Muscle layer of duodenum (tissue), 2 donors: Measurements from ENCODE around the gene TXNDC15.

ENCODE experiments used
- H3K27ac ChIP-seq: one replicate; pipeline ENCODE4 v1.7.0; 2013; ENCODE audit warnings: mild to moderate bottlenecking, low read length
- H3K27me3 ChIP-seq: one replicate; pipeline ENCODE4 v1.7.0; 2013; ENCODE audit warnings: low read depth, mild to moderate bottlenecking, control low read depth, low read length
- H3K36me3 ChIP-seq, 2 donors: one replicate each; pipeline ENCODE4 v1.7.0; 2013; ENCODE audit warnings: low read length in 2 of 2, control low read depth in 1 of 2, mild to moderate bottlenecking in 1 of 2; ENCODE audit not compliant: insufficient read depth in 2 of 2, control insufficient read depth in 1 of 2
- H3K4me1 ChIP-seq, 2 donors: one replicate each; pipeline ENCODE4 v1.7.0; 2013; ENCODE audit warnings: low read length in 2 of 2, mild to moderate bottlenecking in 2 of 2, control low read depth in 1 of 2, moderate library complexity in 1 of 2; ENCODE audit not compliant: insufficient read depth in 2 of 2, control insufficient read depth in 1 of 2
- H3K4me3 ChIP-seq, 2 donors: one replicate each; pipeline ENCODE4 v1.7.0; 2013; ENCODE audit warnings: low read length in 2 of 2, low read depth in 1 of 2, mild to moderate bottlenecking in 1 of 2
- H3K9me3 ChIP-seq, 2 donors: one replicate each; pipeline ENCODE4 v1.7.0; 2013; ENCODE audit warnings: low read length in 2 of 2, control low read depth in 1 of 2, mild to moderate bottlenecking in 1 of 2; ENCODE audit not compliant: control insufficient read depth in 1 of 2
- donor health status: healthy.

Gene TXNDC15

DNA sequence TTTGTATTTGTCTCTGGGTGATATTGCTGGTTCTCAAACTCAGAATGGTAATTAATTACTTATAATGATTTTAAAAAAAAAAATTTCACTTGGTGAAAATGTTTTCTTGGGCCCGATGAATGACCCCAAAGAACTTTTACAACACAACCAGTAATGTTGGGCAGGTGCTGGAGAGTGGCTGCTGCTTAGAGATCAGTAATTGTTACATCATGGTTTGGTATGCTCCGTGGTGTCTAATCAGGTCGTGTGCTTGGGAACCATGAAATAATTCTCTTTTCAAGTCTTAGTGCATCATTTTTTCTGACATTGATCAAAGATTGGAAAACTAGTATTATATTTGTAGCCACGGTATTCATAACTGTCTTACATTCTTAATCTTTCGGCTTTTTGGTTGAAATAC lies 60.0 kb downstream of the TXNDC15 start:
- no peak overlapping the region for H3K27ac ChIP-seq

GRCh38 chr5:134935711-134936602 lies 61.8 kb downstream of the TXNDC15 start:
- H3K27me3 ChIP-seq = no peaks in the 10 kb centered on the region
- H3K36me3 ChIP-seq = peaks cover 4 to 5% of the 10 kb centered on the region in 2 donors
- no peaks in the 10 kb centered on the region for H3K4me1 ChIP-seq
- H3K27ac ChIP-seq = no peak overlapping the region
- no peaks in the 10 kb centered on the region for H3K9me3 ChIP-seq
- no peak overlapping the region for H3K4me3 ChIP-seq

More for the DNA sequence above, 60.0 kb downstream of the TXNDC15 start:
- Histone ChIP-seq H3K27me3 (no peaks in the 10 kb centered on the region), H3K36me3 (peaks cover 4 to 5% of the 10 kb centered on the region in 2 donors), H3K9me3 (no peaks in the 10 kb centered on the region), H3K4me1 (no peaks in the 10 kb centered on the region), H3K4me3 (no peak overlapping the region)

GRCh38 chr5:134937526-134937925 lies 63.4 kb downstream of the TXNDC15 start:
- H3K36me3 ChIP-seq = peaks cover 4 to 5% of the 10 kb centered on the region in 2 donors
- no peaks in the 10 kb centered on the region for H3K4me1 ChIP-seq
- H3K9me3 ChIP-seq = no peaks in the 10 kb centered on the region
- no peaks in the 10 kb centered on the region for H3K27me3 ChIP-seq
- no peak overlapping the region for H3K4me3 ChIP-seq
- no peak overlapping the region for H3K27ac ChIP-seq

GRCh38 chr5:134938030-134938429 lies 63.9 kb downstream of the TXNDC15 start:
- Histone ChIP-seq H3K27ac (no peak overlapping the region), H3K27me3 (no peaks in the 10 kb centered on the region), H3K36me3 (peaks cover 4 to 5% of the 10 kb centered on the region in 2 donors), H3K9me3 (no peaks in the 10 kb centered on the region), H3K4me1 (no peaks in the 10 kb centered on the region), H3K4me3 (no peak overlapping the region)

DNA sequence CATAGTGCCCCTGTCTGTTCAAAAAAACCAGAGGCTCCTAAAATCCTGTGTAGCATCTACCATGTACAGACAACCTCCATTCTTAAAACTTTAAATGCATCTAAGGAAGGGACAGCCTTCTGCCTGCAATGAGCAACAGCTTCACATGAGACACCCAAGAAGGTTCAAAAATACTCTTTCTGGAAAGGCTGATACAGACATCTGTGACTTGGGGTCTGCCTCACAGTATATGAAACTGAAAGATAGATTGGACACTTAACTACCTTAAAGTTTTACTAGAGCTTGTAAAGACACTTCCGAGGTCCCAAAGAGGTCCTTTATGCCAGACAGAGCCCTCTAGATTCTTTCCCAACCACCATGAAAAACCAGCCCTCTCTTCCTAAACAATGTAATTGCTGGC lies 65.3 kb downstream of the TXNDC15 start:
- no peak overlapping the region for H3K27ac ChIP-seq
- H3K9me3 ChIP-seq = no peaks in the 10 kb centered on the region
- no peak overlapping the region for H3K4me3 ChIP-seq
- H3K4me1 ChIP-seq = no peaks in the 10 kb centered on the region
- peaks cover 0 to 5% of the 10 kb centered on the region in 2 donors for H3K36me3 ChIP-seq
- H3K27me3 ChIP-seq = no peaks in the 10 kb centered on the region

GRCh38 chr5:134943547-134943946 lies 69.4 kb downstream of the TXNDC15 start:
- Histone ChIP-seq H3K4me3 (no peak overlapping the region), H3K4me1 (no peaks in the 10 kb centered on the region), H3K36me3 (peaks cover 0 to 5% of the 10 kb centered on the region in 2 donors), H3K27me3 (no peaks in the 10 kb centered on the region), H3K9me3 (no peaks in the 10 kb centered on the region), H3K27ac (no peak overlapping the region)

DNA sequence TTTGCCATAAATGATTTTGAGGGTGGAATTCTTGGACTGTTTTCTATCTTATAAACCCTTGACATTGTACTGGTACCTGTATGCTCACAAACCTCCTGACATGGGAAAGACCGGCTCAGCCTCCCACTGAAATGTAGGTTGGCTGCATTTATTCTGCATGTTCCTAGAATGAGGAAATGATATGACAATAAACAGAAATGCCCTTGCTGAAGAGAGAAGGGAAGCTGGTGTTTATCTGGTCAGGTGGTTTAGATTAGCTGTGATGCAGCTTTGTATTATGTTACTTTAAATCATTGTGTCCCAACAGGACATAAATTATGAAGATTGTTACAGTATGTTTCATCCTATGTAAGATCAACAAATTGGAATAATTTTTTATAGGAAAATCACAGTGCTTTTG lies 70.5 kb downstream of the TXNDC15 start:
- H3K27ac ChIP-seq = no peak overlapping the region
- no peak overlapping the region for H3K4me3 ChIP-seq
- H3K9me3 ChIP-seq = no peaks in the 10 kb centered on the region
- H3K36me3 ChIP-seq = peaks cover 0 to 5% of the 10 kb centered on the region in 2 donors
- H3K27me3 ChIP-seq = no peaks in the 10 kb centered on the region
- no peaks in the 10 kb centered on the region for H3K4me1 ChIP-seq

DNA sequence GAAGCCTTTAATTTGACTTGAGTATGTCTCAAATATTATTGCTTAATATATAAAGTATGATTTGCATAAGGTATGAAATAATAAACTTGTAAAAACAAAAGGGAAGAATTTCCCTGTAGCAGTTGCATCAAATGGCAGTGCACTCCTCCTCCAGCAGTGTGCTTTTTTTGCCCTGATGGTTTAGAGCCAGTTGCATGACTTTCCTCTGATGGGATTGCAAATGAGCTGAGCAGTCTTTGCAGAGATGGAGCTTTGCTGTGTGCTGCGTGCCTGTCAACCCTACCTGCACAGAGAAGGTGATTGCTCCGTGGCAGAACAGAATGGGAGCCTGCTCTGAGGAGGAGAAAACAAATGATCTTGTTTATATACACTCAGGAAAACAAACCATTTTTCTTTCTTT lies 70.9 kb downstream of the TXNDC15 start:
- H3K9me3 ChIP-seq = no peaks in the 10 kb centered on the region
- no peak overlapping the region for H3K27ac ChIP-seq
- no peaks in the 10 kb centered on the region for H3K27me3 ChIP-seq

GRCh38 chr5:134948911-134949310 lies 74.7 kb downstream of the TXNDC15 start:
- no peak overlapping the region for H3K4me3 ChIP-seq
- H3K36me3 ChIP-seq = no peaks in the 10 kb centered on the region
- no peaks in the 10 kb centered on the region for H3K9me3 ChIP-seq
- no peaks in the 10 kb centered on the region for H3K27me3 ChIP-seq
- no peak overlapping the region for H3K27ac ChIP-seq
- no peaks in the 10 kb centered on the region for H3K4me1 ChIP-seq

More for the DNA sequence above, 70.9 kb downstream of the TXNDC15 start:
- Histone ChIP-seq H3K36me3 (peaks cover 0 to 5% of the 10 kb centered on the region in 2 donors), H3K4me1 (no peaks in the 10 kb centered on the region), H3K4me3 (no peak overlapping the region)

DNA sequence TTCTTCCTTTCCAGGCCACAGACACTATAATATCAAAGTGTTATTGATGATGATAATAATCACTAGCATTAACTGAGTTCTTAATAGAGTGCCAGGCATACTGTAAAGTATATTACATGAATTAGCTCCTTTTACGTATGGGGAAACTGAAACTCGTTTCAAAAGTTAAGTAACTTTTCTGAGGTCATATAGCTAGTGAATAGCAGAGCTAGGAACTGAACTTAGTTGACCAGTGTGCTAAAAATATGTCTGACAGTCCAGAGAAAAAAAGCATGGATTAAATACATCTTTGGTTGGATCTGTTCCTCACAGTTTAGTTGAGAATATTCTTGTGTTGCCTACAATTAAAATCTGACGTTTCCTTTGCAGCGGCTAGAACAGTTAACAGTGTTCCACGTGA lies 75.1 kb downstream of the TXNDC15 start:
- no peak overlapping the region for H3K4me3 ChIP-seq
- H3K27me3 ChIP-seq = no peaks in the 10 kb centered on the region
- H3K36me3 ChIP-seq = no peaks in the 10 kb centered on the region
- no peaks in the 10 kb centered on the region for H3K4me1 ChIP-seq
- no peak overlapping the region for H3K27ac ChIP-seq
- H3K9me3 ChIP-seq = peaks cover 0 to 3% of the 10 kb centered on the region in 2 donors
